Activated CD4-positive, alpha-beta T cell treated with anti-CD3 and anti-CD28 coated beads for 4 hours (primary cell): ENCODE data around the gene SYK.
"Not testable (repeated sequence)": the region's sequence is repeated elsewhere in the genome, so short reads cannot be mapped to it uniquely, and the experiment has no call there.

ENCODE experiments used
- DNase-seq, 2 donors: peaks; one replicate each; pipeline ENCODE4 v3.0.0-alpha.2; 2020

The SYK gene

GRCh38 chr9:90801241-90801972, at the start of gene SYK:
SYK (plus strand) TSS chr9:90801819; CDS start chr9:90843899, 42,080 bp downstream.
- DNase-seq: no peak

DNA sequence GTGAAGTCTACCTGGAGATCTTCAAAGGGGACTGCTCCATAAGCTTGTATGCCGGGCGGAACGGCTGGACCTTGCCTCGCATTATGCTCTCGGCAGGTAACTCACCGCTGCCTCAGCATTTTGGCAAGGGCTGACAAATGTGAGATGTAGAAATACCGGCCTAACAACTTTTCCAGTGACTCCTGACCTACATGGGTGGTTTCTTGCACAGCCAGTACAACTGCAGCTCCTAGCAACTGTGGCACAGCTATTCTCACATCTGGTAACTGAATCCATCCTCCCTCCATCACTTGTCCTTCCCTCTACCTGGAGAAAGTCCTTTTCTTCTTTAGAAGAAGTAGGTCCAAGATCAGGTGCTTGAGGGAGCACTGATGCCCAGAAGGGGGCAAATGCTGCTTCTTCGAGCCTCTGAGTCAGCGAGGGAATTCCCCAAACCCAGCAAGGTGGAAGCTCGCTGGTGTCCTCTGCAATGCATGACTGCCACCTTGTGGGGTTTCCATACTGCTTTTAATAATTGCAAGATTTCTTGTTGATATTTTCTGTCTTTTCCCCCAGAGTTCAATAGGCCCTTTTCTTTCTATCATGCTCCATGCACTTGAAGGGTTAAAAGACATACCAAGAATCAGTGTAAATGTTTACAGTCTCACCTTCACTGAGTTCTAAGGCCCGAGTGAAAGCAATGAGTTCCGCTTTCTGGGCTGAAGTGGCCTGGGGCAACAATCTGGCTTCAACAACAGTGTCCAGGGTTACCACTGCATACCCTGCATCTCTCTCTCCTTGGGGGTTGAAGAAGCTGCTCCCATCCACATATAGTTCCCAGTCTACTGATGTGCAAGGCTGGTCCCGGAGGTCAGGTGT, 45.9 kb upstream of the SYK start:
- peak; percentile 40 to 44 for DNase-seq

- not testable (repeated sequence) for DNase-seq
Observed at GRCh38 chr9:90760577-90760976, 41.0 kb upstream of the SYK start.

DNA sequence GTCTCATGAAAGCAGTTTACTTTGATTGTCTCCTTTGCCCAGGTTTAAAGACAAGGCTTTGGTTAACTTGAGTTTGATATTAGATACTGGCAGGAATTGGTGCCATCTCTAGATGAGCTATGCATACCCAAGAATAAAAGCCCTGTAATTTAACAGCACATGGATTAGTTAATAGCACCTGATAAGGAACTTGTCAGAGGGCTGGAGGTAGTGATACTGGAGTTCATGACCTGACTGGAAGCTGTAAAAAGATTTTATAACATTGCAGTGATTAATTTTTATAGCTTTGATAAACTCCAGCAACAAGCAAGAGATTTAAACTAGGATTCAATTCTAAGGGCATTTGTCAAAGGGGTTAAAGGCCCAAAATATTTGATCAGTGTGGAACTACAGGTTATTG, 34.9 kb upstream of the SYK start:
- no peak for DNase-seq

DNA sequence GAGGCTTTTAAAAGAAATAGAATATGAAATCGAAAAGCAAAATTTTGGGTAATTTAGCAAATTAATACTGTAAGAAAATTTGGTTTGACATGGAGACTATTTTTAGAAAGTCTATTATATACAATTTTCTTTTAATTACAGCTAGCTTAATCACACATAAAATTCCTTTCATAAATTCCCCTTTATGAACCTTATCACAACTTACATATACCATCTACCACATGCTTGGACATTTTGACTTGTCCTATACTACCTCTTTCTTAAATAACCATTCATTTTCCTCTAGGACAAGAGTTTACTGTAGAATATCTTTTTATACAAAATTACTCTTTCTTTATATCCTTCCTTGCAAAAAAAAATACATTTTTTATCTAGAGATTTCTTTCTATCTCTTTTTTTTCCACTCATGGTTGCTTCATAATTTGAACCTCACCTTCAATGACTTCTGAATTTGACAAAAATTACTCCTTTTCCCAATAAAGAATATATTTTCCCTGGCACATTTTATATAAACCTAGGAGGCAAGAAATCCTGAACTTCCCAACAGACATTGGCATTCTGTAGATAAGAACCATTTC, 34.0 kb upstream of the SYK start:
- DNase-seq: no peak

- no peak for DNase-seq
Observed at GRCh38 chr9:90770182-90770738, 31.4 kb upstream of the SYK start.

DNA sequence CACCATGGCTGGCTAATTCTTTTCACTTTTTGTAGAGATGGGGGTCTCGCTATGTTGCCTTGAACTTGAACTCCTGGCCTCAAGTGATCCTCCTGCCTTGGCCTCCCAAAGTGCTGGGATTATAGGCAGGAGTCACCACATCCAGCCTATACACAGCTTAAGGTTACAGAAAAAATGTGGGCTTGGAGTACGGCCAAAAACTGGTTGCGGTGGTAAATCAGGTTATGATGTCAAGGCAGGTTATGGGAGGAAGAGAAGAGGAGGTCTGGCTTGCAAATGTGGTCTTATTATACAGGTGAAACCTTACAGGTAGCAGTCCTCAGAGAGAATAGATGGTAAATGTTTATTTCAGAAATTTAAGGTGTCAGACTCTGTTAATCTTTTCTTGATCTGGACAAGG, 30.7 kb upstream of the SYK start:
- no peak for DNase-seq

DNA sequence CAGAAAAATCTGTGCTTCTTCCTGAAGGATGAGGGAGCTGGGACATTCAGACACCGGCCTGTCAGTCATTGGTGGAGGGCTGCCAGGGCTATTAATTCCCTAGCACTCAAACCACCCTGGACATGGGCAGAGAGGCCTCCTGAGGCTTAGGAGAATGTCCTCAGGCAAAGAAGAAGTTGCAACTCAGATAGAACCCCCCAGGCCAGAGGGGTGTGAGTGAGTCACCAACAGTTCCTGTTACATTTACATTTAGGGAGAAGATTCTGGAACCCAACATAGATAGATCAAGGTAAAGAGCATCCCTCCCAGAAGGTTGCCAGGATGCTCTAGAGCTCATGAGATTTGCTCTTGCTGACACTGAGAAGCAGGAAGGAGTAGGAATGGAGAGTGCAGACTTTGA, 29.2 kb upstream of the SYK start:
- DNase-seq: no peak

DNA sequence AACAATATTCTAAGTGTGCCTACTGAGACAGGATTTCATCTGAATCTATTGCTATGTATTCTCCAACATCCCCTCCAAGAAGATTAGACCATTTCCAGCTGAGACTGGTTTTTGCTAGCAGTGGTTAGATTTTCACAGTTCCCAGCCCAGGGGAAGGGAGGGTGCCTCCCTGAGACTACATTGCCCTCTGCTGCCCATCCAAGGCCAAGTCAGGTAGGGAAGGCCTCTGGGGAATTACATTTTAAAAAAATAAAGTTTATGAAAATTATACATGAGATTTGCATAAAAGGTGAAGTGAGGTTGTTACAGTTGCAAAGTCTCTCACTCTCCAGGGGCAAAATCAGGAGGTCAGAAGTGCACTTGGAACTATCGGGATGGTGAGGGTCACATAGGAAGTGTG, 28.0 kb upstream of the SYK start:
- DNase-seq: no peak

DNA sequence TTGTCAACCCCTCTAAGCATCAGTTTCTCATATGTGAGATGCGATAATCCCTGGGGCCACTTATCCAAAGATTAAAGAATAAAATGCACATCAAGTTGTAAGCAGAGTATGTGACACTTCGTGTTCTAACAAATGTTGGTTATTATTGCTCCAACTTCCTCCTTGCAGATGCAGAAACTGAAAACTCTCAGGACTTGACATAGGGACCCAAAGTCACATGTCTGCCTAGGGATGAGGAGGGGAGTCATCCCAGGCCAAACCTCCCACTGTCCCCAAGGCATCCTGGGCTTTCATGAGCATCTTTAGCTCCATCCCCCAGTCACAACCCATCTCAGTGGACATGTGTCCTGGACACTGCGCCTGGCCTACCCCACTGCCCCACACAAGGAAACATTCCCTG, 27.5 kb upstream of the SYK start:
- no peak for DNase-seq

GRCh38 chr9:90774682-90775081, 26.9 kb upstream of the SYK start:
- DNase-seq: no peak

DNA sequence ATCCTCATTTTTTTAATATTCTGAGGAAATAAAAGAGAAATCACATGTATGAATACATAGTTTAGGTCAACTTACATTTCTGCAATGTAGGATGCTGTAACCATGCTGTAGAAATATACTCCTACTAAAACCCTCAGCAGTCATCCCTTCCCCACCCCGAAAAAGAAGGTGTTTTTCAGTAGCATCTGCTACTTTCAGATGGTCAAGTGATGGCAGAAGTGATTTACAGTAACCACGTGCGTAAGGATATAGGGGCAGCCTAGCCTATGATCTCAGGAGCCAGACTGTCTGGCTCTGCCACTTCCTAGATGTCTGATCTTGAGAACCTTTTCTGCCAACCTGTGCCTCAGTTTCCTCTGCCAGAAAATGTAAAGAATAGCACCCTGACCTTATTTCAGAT, 26.0 kb upstream of the SYK start:
- no peak for DNase-seq

DNA sequence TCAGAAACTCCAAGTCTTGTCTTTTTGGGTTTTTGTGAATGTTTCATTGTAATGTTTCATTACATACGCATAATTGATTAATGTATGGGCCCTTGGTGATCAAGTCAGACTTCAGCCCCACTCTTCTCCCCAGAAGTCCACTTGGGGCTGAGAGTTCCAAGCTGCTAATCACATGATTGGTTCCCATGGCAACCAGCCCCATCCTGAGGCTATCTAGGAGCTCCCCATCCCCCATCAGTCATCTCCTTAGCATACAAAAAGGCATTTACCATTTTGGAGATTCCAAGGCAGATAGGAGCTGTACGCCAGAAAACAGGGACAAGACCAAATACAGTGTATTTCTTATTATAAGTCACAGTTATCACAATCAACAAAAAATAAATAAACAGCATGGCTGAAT, 22.9 kb upstream of the SYK start:
- DNase-seq: no peak

- DNase-seq: no peak
Observed at GRCh38 chr9:90783552-90783951, 18.1 kb upstream of the SYK start.

DNA sequence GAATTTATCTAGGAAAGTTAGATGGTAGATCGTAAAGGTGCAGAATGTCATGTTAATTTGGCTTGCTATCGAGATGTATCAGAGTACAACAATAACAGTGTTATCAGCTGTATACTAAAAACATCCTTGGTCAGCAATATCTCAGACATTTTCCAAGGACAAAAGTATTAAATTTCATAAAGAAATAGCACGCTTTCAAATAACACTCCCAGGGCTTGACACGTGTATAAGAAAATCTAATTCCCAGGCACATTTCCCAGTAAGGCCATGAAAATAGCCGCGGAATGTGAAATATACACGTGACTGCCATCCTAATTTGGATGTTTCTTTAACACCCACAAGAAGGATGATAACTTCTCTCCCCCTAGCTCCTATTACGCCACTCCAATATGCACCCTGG, 17.7 kb upstream of the SYK start:
- DNase-seq: no peak

- no peak for DNase-seq
Observed at GRCh38 chr9:90787771-90788460, 13.7 kb upstream of the SYK start.

DNA sequence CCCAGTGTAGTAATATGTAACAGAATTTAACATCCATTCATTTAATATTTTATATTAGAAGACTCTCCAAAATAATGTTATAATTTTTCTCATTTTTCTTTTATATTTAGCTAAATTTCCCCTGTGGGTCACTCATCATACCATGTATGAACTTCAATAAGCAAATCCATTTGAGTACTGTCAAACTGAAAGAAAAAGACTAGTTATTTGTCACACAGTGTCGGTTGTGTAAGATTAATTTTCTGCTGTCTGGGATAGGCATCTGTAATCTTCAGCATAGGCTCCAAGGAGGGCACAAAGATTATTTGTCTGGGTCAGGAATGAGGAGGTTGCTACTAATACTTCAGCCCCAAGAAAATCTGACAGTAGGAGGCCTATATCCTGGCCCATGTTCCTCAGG, 13.1 kb upstream of the SYK start:
- not testable (repeated sequence) for DNase-seq

DNA sequence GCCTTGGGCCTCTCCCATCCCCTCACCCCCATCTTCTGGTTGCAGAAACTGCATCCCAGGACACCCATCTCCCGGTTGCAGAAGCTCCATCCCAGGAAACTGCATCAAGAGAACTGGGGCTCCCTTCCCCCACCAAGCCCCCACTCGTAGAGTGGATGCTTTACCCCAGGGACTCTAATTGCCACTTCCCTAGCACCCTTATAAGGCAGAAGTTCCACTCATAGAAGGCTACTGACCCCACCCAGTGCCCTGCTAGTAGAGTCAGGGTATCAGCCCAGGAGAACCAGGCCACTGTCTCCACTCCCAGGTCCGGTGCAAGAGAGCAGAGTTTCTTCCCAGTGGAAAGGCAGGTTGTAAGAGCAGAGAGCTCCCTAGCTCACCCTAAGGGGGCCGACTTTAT, 12.2 kb upstream of the SYK start:
- DNase-seq: no peak

DNA sequence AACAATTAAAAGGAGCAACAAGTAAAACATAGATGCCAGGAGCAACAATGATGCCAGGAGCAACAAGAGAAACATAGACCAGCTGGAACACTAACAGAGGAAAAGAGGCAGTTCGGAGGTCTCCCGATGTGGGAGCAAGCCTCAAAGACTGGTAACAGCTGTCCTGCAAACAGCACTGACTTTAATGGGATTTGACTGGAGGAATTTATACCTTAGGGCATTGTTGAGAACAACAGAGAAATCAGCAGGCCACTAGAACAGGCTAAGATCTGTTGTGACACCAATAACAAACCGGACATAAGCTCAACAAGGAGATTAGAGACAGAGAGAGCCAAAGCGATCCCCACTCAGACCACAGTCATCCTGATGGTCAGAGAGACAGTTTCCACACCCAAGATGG, 11.8 kb upstream of the SYK start:
- no peak for DNase-seq

GRCh38 chr9:90793024-90793423, 8.6 kb upstream of the SYK start:
- DNase-seq: not testable (repeated sequence)

DNA sequence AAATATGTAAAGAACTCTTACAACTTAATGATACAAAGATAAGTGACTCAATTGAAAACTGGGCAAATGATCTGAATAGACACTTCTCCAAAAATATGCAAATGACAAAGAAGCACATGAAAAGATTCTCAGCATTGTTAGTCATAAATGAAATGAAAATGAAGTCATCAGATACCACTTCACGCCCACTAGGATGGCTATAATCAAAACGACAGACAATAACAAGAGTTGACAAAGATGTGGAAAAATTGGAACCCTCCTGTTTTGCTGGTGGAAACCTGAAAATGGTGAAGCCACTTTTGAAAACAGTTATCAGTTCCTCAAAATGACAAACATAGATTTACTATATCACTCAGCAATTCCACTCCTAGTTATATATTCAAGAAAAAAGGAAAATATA, 7.9 kb upstream of the SYK start:
- DNase-seq: no peak

DNA sequence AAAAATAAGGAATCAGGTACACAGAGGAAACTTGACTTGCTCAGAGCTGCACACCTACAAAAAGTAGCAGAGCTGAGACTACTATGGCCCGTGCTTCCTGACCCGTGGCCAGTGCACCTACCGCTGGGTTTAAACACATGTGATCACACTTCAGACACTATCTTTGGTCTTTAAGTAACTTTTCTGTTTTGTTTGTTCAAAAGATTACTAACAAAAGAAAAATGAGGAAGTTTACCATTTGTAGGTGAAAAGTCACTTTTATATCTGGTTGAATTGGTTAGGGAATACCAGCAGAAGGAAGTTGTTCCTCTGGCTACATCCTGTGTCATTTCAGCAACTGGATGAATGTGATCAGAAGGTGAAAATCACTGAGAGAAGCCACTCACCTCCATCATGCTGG, 6.5 kb upstream of the SYK start:
- DNase-seq: no peak

DNA sequence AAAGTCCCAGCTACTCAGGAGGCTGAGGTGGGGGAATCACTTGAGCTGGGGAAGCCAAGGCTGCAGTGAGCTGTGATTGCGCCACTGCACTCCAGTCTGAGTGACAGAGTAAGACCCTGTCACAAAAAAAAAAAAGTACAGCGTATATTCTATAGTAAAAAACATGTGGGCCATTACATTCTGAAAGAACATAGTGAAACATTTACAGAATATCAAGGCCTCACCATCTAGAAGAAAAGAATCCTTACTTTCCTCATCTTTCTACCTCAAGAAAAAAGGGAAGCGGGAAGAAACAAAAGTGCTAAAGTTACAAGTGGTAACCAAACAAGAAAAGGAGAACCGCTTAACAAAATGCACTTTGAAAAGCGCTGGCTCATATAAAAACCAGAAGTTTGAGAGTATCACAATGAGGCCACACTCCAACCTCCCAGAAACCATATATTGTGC, 5.7 kb upstream of the SYK start:
- DNase-seq: no peak
